HL-60/S4 treated with phorbol 12-myristate 13-acetate at 8.2 ng/mL for 4 days and 3 days (cell line): Measurements from ENCODE around the gene AATK.

Experiments
- in situ Hi-C: fragments of 300-500 bp; cut with MboI; formaldehyde crosslinking; loops from 2 replicates; pipeline ENCODE4 v1.15.0; 2022; ENCODE audit warnings: low sequenced_read_pairs

AATK gene

GRCh38 chr17:81147701-81148100 is 18.3 kb downstream of the AATK start:
- in situ Hi-C loops: loop anchor here (25.0 kb wide), 1 partner anchor 90 kb away; the partner anchor contains the start of genes NDUFAF8 and TEPSIN

- in situ Hi-C loops: loop anchor here (25.0 kb wide), 1 partner anchor 91 kb away; the partner anchor contains the start of genes NDUFAF8 and TEPSIN
Measured at GRCh38 chr17:81146208-81146607, 19.8 kb downstream of the AATK start.

GRCh38 chr17:81144423-81144781 is 21.6 kb downstream of the AATK start:
- in situ Hi-C loops: loop anchor here (25.0 kb wide), 1 partner anchor 93 kb away; the partner anchor contains the start of genes NDUFAF8 and TEPSIN

GRCh38 chr17:81143717-81144422 is 22.2 kb downstream of the AATK start:
- in situ Hi-C loops: loop anchor here (25.0 kb wide), 1 partner anchor 93 kb away; the partner anchor contains the start of genes NDUFAF8 and TEPSIN

- in situ Hi-C loops: loop anchor here (25.0 kb wide), 1 partner anchor 94 kb away; the partner anchor contains the start of genes NDUFAF8 and TEPSIN
Measured at GRCh38 chr17:81143200-81143527, 22.9 kb downstream of the AATK start.

GRCh38 chr17:81142301-81143199 is 23.5 kb downstream of the AATK start:
- in situ Hi-C loops: loop anchor here (25.0 kb wide), 1 partner anchor 95 kb away; the partner anchor contains the start of genes NDUFAF8 and TEPSIN

- in situ Hi-C loops: loop anchor here (25.0 kb wide), 1 partner anchor 97 kb away; the partner anchor contains the start of genes NDUFAF8 and TEPSIN
Measured at GRCh38 chr17:81140695-81141094, 25.3 kb downstream of the AATK start.

GRCh38 chr17:81140018-81140417 is 26.0 kb downstream of the AATK start:
- in situ Hi-C loops: loop anchor here (25.0 kb wide), 1 partner anchor 97 kb away; the partner anchor contains the start of genes NDUFAF8 and TEPSIN

- in situ Hi-C loops: loop anchor here (25.0 kb wide), 1 partner anchor 98 kb away; the partner anchor contains the start of genes NDUFAF8 and TEPSIN
Measured at GRCh38 chr17:81139428-81139827, 26.6 kb downstream of the AATK start.

GRCh38 chr17:81138500-81138899 is 27.5 kb downstream of the AATK start:
- in situ Hi-C loops: loop anchor here (25.0 kb wide), 1 partner anchor 99 kb away; the partner anchor contains the start of genes NDUFAF8 and TEPSIN

GRCh38 chr17:81138083-81138482 is 27.9 kb downstream of the AATK start:
- in situ Hi-C loops: loop anchor here (25.0 kb wide), 1 partner anchor 99 kb away; the partner anchor contains the start of genes NDUFAF8 and TEPSIN

- in situ Hi-C loops: loop anchor here (25.0 kb wide), 1 partner anchor 100 kb away; the partner anchor contains the start of genes NDUFAF8 and TEPSIN
Measured at GRCh38 chr17:81137248-81137647, 28.8 kb downstream of the AATK start.

GRCh38 chr17:81136366-81136765 is 29.7 kb downstream of the AATK start:
- in situ Hi-C loops: loop anchor here (25.0 kb wide), 1 partner anchor 101 kb away; the partner anchor contains the start of genes NDUFAF8 and TEPSIN

- in situ Hi-C loops: loop anchor here (25.0 kb wide), 1 partner anchor 102 kb away; the partner anchor contains the start of genes NDUFAF8 and TEPSIN
Measured at GRCh38 chr17:81135505-81136278, 30.3 kb downstream of the AATK start.

GRCh38 chr17:81134064-81134781 is 31.8 kb downstream of the AATK start:
- in situ Hi-C loops: loop anchor here (25.0 kb wide), 1 partner anchor 103 kb away; the partner anchor contains the start of genes NDUFAF8 and TEPSIN

- in situ Hi-C loops: loop anchor here (25.0 kb wide), 1 partner anchor 104 kb away; the partner anchor contains the start of genes NDUFAF8 and TEPSIN
Measured at GRCh38 chr17:81132770-81133723, 33.0 kb downstream of the AATK start.

- in situ Hi-C loops: loop anchor here (25.0 kb wide), 1 partner anchor 105 kb away; the partner anchor contains the start of genes NDUFAF8 and TEPSIN
Measured at GRCh38 chr17:81132197-81132540, 33.9 kb downstream of the AATK start.
